Stimulated activated naive CD4-positive, alpha-beta T cell treated with Interleukin-2 at 50 U/mL for 16 hours (primary cell): ENCODE data around the gene HYAL1.

Experiments used
- DNase-seq: peaks from one replicate; lab custom pipeline; 2025; lab: John Stamatoyannopoulos, UW

Gene HYAL1

GRCh38 chr3:50334339-50335075, 31.1 kb upstream of the HYAL1 start:
- DNase-seq, result no peak

DNA sequence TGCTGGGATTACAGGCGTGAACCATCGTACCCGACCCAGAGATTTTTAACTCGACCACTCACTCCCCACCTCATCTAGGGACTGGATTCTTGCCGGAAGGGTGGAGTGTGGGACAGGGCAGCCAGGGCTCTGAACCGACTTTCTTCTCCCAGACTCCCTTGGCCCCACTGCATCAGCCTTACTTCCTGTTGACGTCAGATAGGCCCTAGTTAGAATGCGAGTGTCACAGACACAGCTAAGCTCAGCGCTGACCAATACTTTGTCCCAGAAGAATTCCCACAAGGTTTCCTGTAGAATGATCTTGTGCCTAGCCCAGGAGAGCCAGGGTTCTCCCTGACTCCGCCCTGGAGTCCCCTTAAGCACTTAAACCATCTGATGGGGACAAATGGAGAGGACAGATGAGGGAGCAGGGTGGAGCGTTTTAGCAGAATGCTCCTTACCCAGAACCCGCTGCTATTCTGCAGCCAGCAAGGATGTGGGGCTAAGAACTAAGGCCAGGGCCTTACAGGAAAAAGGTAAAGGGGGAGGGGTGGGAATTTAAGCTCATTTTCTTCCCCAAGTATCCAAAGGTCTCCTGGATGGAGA, 30.5 kb upstream of the HYAL1 start:
- DNase-seq, result no peak

DNA sequence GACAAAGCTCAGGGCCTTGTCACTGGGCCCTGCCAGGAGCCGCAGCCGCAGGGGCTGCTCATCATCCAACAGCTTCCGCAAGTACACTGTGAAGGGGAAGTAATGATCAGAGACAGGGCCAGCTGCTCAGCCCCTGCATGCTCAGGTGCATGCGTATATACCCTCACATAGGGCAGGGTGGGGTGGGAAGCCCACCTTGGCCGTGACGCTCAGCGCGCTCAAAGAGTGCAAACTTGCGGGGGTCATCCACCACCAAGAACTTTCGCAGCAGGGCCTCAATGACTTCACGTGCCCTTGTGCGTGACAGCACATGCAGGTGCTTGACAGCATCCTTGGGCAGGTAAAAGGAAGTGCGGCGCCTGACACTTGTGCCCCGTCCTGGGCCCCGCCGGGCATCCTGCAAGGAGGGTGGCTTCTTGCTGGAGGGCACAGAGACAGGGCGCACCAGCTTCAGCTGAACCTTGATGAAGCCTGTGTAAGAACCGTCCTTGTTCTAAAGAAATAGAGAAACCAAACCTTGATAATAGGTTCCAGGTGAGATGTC, 28.1 kb upstream of the HYAL1 start:
- DNase-seq, result no peak

GRCh38 chr3:50330330-50330729, 27.0 kb upstream of the HYAL1 start:
- no peak for DNase-seq

GRCh38 chr3:50327943-50328691, 24.7 kb upstream of the HYAL1 start, which contains the start of gene TUSC2:
TSS of gene TUSC2 (minus strand) at chr3:50328223. CDS start at chr3:50328099, 124 bp downstream.
- DNase-seq, result peak; percentile 94

GRCh38 chr3:50327129-50327528, 23.8 kb upstream of the HYAL1 start:
- no peak for DNase-seq

DNA sequence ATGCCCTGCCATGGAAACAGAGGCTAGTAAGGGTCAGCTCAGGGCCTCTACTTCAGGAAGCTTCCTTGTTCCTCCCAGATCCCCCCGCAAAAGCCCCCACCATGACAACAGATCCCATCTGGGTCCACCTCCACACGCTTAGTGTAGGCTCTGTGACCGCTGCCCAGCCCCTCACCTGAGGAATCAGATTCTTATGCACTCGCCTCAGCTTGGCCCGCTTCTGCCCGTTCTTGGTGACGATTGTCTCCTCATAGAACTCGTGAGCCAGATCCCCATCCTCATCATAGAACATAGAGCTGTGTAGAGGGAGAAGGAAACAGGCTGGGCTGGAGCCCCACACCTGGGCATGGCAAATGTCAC, 22.8 kb upstream of the HYAL1 start:
- DNase-seq, result no peak

DNA sequence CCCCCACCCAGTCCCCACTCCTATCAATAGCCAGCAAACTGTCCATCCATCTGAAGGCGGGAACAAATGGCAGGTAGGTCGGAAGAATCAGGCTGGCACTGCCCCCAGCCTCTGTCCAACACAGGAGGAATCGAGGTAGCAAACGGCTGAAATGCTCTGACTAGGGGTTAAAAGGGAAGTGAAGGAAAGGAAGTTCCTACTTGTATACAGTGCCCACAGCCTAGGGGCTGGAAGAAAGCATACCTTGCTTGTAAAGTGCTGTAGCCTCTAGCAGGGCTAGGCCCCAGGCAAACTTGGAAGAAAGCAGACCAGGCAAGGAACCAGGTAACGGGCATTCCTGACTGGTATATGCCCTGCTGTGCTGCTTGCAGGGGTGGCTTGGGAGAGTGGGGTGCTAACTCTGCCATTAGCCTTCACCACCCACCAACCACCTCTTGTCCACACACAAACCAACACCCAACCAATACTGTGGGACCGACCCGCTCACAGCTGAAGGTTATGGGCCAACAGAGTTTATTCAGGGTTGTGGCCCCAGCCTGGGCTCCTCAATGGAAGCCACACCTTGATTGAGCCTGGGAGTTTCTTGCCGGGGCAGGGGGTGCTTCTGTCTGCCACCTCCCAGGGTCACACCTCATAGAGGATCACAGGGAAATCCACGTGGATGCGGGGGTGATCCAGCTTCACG, 22.3 kb upstream of the HYAL1 start:
- no peak for DNase-seq

GRCh38 chr3:50325113-50325480, 21.7 kb upstream of the HYAL1 start:
- no peak for DNase-seq

DNA sequence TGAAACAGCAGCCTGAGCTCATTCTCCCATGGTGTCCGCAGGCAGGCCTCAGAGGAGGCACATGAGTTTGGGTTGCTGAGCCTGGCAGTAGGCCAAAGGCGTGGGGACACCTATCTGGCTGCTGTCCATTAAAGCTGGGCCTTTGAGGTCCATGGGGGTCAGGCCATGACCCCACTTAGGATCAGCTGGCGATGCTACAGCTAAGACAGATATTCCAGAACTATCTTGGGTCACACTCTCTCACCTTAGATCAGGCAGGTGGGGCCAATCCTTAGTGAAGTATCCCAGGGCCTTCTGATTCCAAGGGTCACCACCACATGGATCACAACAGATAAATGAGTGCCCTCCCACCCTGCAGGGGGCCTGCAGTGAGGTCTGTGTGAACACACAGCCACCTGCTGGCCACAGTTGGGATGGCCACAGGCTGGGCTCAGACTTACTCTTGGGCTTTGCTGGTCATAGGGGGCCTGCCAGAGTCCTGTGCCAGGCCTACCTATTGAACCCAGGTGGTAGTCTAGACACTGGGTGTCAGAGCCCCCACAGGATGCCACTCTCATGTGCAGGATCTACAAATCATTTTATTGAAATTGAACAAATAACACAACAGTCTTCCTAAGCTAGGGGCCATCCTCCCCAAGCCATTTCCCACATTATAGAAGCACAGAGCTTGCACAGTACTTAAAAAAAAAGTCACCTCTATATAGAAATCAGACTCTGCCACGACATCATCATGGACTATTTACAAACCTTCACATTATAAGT, 21.2 kb upstream of the HYAL1 start:
- DNase-seq, result peak; percentile 45

GRCh38 chr3:50323614-50324199, 20.3 kb upstream of the HYAL1 start:
- DNase-seq, result no peak

DNA sequence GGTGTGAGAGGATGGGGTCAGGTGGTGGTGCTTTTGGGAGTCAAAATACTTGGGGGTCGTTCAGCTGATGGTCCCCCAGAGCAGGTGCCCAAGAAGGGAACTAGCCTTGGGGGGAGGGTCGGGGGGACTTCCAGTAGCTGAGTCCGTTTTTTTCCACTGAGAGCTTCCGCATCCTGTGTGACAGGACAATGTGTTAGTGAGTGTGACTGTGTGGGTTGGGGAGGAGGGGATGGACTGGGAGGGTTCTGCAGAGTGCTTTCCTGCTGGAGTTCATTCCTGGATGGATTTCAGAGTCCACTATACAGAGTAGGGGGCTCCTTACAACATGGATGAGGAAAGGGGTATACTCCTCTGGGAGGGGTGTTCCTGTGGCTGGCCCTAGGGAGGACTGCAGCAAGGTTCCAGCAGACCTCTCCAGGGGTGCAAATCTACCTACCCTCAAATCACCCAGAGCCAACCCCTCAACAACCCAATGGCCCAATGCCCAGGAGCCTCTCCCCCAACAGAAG, 19.8 kb upstream of the HYAL1 start:
- no peak for DNase-seq

DNA sequence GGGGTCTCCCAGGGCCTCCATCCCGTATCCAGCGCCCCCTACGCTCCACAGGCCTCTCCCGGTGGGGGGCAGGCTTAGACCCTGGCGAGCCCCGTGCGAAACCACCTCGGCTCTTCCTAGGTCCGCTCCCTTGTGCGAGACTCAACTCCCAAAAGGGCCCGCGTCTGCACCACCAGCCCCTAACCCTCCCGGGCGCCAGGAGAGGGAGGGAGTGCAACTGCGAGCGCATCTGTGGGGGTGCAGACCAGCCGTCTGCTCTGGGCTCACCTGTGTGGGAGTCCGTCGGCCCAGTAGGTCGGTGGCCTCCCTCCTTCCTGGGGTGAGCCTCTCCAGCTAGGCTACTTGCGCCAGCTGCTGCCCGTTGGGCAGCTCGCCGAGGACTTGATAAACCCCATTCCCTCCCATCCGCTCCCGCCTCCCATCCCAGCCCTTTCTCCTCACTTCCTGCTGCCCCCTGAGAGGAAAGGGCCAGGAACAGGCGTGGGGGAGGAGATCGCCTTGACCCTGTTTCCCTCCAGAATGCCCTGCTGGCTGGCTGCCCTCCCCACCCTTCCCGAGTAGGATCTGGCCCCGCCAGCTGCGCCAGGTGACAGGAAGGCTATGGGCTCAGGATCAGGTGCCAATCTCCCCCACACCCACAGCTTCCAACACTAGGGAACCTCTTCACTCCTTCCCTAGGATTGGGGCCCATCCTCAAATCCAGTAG, 19.2 kb upstream of the HYAL1 start, which contains the start of gene HYAL2:
HYAL2 (minus strand) TSS at position 360 of the 706 bp plus-strand sequence. CDS start 2,256 bp downstream, outside the sequence.
- no peak for DNase-seq

GRCh38 chr3:50322115-50322385, 18.7 kb upstream of the HYAL1 start:
- DNase-seq, result no peak

GRCh38 chr3:50321336-50322114, 18.2 kb upstream of the HYAL1 start:
- DNase-seq, result peak; percentile 84

DNA sequence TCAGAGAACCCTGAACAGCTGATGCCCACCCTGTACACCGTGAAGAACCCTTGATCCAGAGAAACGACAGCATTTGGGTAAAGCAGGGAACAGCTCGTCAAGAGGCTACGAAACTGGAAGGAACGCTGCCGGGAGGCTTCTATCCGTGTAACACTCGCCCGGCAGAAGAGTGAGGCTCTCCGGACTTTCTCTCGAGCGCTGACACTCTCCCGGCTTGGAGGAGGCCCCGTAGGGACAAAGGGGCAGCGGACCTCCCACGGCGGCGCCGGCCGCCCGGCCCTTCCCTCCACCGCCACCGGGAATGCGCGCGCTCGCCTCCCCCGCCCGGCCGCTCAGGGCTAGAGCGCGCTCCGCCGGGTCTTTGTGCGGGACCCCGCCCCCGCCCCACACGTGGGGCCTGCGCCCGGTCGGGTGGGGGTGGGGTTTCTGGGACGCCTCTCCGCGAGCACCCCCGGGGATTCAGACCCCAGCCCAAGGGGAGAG, 17.5 kb upstream of the HYAL1 start:
- DNase-seq, result peak; percentile 73

DNA sequence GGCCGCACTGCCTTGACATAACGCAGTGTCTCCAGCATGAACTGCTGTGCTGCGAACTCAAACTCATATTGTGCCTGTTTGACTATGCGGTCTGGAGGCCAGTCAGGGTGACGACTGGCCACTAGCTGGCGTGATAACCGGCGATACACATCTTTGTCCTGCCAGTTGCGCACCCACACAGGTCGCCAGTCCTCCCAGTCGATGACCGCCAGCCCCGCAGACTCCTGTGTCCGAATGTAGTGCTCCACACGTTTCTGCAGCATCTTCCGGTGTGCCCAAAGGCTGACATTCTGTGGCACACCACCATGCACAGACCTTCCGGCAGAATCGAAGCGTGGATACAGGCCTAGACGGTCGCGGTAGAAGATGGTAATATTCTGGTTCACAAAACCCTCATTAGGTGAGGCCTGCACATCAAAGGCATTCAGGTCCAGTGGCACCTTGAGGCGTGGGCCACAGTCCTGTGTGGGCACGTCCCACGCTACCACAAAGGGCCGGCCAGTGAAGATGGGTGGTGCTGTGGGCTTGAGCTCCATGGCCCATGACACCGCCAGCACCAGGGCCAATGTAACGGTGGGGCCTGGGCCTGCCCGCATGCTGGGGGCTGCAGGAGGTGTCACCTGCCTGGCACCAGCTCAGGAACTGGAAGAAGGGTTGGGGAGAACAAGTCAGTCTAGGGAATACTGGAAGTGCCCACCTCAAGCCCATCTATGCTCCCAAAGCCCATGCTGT, 16.7 kb upstream of the HYAL1 start:
- DNase-seq, result no peak

DNA sequence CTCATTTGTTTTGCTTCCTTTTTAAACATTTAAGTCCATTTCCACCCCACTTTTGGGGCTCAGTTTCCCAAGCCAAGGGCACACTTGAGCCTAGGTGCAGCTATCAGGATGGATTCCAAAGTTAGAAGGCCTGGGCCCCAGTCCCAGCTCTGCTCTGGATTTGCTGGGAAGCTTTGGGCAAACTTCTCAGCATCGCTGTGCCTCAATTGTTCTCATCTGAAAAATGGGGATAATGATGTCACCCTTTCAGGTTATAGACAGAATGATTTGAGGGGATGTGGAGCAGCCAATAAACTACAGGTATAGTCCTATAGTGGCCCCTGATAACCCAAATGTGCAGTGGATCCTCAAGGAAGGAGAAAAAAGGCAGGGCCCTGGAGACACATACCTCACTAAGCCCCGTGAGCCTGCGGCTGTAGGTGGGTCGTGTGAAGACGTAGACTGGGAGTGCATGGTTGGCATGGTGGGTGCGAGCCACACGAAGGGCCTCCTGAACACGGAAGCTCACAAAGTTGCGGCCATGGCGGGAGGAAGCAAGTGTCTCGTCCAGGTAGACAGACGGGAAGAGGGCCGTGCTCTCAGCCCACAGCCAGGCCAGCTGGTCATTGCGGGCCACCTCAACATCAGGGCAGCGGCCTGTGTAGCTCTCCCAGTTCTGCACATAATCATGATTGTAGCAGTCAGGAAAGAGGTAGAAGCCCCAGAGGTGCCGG, 16.0 kb upstream of the HYAL1 start:
- no peak for DNase-seq
